Smooth muscle cell (in vitro differentiated cells): Measurements from ENCODE around the gene CCN2. TPM values are rescaled to one million over a fixed set of nuclear protein-coding genes. Genes with fewer than 3 reads are reported as not detected.
"Not testable (repeated sequence)": the region's sequence is repeated elsewhere in the genome, so short reads cannot be mapped to it uniquely, and the experiment has no call there.

Experiments used
- DNase-seq: peaks from one replicate; lab custom pipeline; 2025; ENCODE audit not compliant: unreplicated experiment; lab: John Stamatoyannopoulos, UW
- H2AFZ ChIP-seq: fragments of 200-600 bp; sonication (generic); 2 replicates; pipeline ENCODE4 v1.6.0; 2016; ENCODE audit warnings: antibody characterized with exemption, low read depth, mild to moderate bottlenecking
- H3F3A ChIP-seq: fragments of 200-600 bp; sonication (generic); 2 replicates; pipeline ENCODE4 v1.6.0; 2017; ENCODE audit warnings: antibody characterized with exemption, low read depth
- H3K27ac ChIP-seq: fragments of 200-600 bp; sonication (generic); 2 replicates; pipeline ENCODE4 v1.5.1; 2016; ENCODE audit warnings: low read depth, mild to moderate bottlenecking
- H3K27me3 ChIP-seq: fragments of 200-600 bp; sonication (generic); 2 replicates; pipeline ENCODE4 v1.6.1; 2016; ENCODE audit warnings: low read depth, mild to moderate bottlenecking
- H3K36me3 ChIP-seq: fragments of 200-600 bp; sonication (generic); 2 replicates; pipeline ENCODE4 v1.5.1; 2016; ENCODE audit warnings: low read depth
- H3K4me1 ChIP-seq: fragments of 200-600 bp; sonication (generic); 2 replicates; pipeline ENCODE4 v1.5.1; 2016; ENCODE audit warnings: low read depth
- H3K4me2 ChIP-seq: fragments of 200-600 bp; sonication (generic); 2 replicates; pipeline ENCODE4 v1.6.0; 2016; ENCODE audit warnings: mild to moderate bottlenecking
- H3K4me3 ChIP-seq: fragments of 200-600 bp; sonication (generic); 2 replicates; pipeline ENCODE4 v1.5.1; 2016; ENCODE audit warnings: mild to moderate bottlenecking
- H3K79me2 ChIP-seq: fragments of 200-600 bp; sonication (generic); 2 replicates; pipeline ENCODE4 v1.6.0; 2016; ENCODE audit warnings: low read depth, mild to moderate bottlenecking
- H3K9ac ChIP-seq: fragments of 200-600 bp; sonication (generic); 2 replicates; pipeline ENCODE4 v1.6.0; 2016; ENCODE audit warnings: low read depth
- H3K9me3 ChIP-seq: fragments of 200-600 bp; sonication (generic); replicated peaks from 2 replicates; pipeline ENCODE4 v1.5.1; 2016; ENCODE audit warnings: low read depth
- H4K20me1 ChIP-seq: fragments of 200-600 bp; sonication (generic); 2 replicates; pipeline ENCODE4 v1.6.0; 2016; ENCODE audit warnings: low read depth
- CTCF ChIP-seq: fragments of 200-600 bp; sonication (generic); IDR thresholded peaks from 2 replicates; pipeline ENCODE4 v1.5.1; 2017; ENCODE audit warnings: borderline replicate concordance, mild to moderate bottlenecking, antibody characterized with exemption; ENCODE audit not compliant: insufficient read depth, poor library complexity, severe bottlenecking
- WGBS: methylation state at CpG from one replicate; pipeline ENCODE4 v1.1.7; 2016; ENCODE audit warnings: low lambda C conversion rate; 5-methylcytosine and 5-hydroxymethylcytosine counted together
- polyA plus RNA-seq: library from polyadenylated mRNA; unstranded; fragments of >200 nt; fragmentation: Nextera tagmentation; extraction: Ambion mirVana; gene quantifications from 2 replicates; pipeline ENCODE4 v1.2.1, GENCODE V29; 2016
- total RNA-seq: library from RNA; depleted of rRNA; stranded (reverse); fragments of >200 nt; gene quantifications from 2 replicates; pipeline ENCODE4 v1.2.3, GENCODE V29; 2014

CCN2 gene
- total and polyA plus RNA-seq, 2 experiments from 2014 or later: 1,180 to 2,448 TPM

DNA sequence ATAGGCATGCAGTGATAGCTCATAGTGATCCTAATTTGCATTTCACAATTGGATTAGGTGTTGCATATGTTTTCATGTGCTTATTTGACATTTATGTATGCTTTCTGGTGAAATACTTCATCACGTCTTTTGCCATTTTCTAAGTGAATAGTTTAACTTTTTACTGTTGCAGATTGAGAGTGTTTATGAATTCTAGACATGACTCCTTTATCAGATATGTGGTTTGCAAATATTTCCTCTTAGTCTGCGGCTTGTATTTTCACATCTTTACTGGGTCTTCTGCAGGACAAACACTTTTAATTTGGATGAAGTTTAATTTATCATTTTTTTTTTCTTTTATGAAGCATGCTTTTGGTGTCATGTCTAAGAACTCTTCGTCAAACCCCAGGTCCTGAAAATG lies 39.2 kb downstream of the CCN2 start:
- Histone ChIP-seq H3K9me3 (no peaks in the 10 kb centered on the region), H3K4me2 (peak overlapping the region; percentile 45), H3K27me3 (peaks cover 14% of the 10 kb centered on the region), H3K9ac (no peak overlapping the region), H2AFZ (no peak overlapping the region), H3K27ac (no peak overlapping the region), H3K79me2 (no peaks in the 10 kb centered on the region), H3K36me3 (no peaks in the 10 kb centered on the region), H3K4me3 (no peak overlapping the region), H3K4me1 (no peaks in the 10 kb centered on the region), H4K20me1 (no peaks in the 10 kb centered on the region), H3F3A (no peaks in the 10 kb centered on the region)
- no peak for TF ChIP-seq CTCF
- DNase-seq: no peak
- 40% methylated on average over 3 of the region's 3 CpGs for whole genome bisulfite sequencing

GRCh38 chr6:131910956-131911355 lies 40.2 kb downstream of the CCN2 start:
- H2AFZ ChIP-seq: no peak overlapping the region
- H3K27me3 ChIP-seq: peaks cover 14% of the 10 kb centered on the region
- H4K20me1 ChIP-seq: no peaks in the 10 kb centered on the region
- no peak for DNase-seq
- no peaks in the 10 kb centered on the region for H3F3A ChIP-seq
- H3K36me3 ChIP-seq: no peaks in the 10 kb centered on the region
- no peaks in the 10 kb centered on the region for H3K9me3 ChIP-seq
- no peak overlapping the region for H3K27ac ChIP-seq
- 86% methylated on average over 4 of the region's 4 CpGs for WGBS
- no peak overlapping the region for H3K9ac ChIP-seq
- no peak overlapping the region for H3K4me3 ChIP-seq
- H3K4me2 ChIP-seq: no peak overlapping the region
- H3K4me1 ChIP-seq: no peaks in the 10 kb centered on the region
- no peaks in the 10 kb centered on the region for H3K79me2 ChIP-seq
- TF ChIP-seq CTCF: no peak

DNA sequence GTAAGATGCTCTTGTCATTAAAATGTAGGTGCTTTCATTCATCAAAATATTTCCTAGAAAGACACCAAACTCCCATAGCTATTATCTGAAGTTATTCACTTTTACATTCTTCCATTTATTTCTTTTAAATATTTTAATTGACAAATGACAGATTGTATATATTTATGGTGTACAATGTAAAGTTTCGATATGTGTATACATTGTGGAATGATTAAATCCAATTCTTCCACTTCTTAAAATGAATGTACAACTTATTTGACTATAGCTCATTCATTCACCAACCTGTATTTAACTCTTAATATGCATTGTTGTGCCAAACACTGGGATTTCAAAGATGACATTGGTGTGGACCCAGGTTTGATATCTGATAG lies 41.0 kb downstream of the CCN2 start:
- no peaks in the 10 kb centered on the region for H3K4me1 ChIP-seq
- H3K79me2 ChIP-seq: no peaks in the 10 kb centered on the region
- peak; percentile 2 for TF ChIP-seq CTCF
- no peaks in the 10 kb centered on the region for H3F3A ChIP-seq
- H2AFZ ChIP-seq: no peak overlapping the region
- H3K4me3 ChIP-seq: no peak overlapping the region
- no peak overlapping the region for H3K27ac ChIP-seq
- H4K20me1 ChIP-seq: no peaks in the 10 kb centered on the region
- no peaks in the 10 kb centered on the region for H3K9me3 ChIP-seq
- no peak for DNase-seq
- H3K36me3 ChIP-seq: no peaks in the 10 kb centered on the region
- H3K4me2 ChIP-seq: no peak overlapping the region
- peaks cover 14% of the 10 kb centered on the region for H3K27me3 ChIP-seq
- H3K9ac ChIP-seq: no peak overlapping the region
- WGBS: 97% methylated on average over 1 of the region's 1 CpG

DNA sequence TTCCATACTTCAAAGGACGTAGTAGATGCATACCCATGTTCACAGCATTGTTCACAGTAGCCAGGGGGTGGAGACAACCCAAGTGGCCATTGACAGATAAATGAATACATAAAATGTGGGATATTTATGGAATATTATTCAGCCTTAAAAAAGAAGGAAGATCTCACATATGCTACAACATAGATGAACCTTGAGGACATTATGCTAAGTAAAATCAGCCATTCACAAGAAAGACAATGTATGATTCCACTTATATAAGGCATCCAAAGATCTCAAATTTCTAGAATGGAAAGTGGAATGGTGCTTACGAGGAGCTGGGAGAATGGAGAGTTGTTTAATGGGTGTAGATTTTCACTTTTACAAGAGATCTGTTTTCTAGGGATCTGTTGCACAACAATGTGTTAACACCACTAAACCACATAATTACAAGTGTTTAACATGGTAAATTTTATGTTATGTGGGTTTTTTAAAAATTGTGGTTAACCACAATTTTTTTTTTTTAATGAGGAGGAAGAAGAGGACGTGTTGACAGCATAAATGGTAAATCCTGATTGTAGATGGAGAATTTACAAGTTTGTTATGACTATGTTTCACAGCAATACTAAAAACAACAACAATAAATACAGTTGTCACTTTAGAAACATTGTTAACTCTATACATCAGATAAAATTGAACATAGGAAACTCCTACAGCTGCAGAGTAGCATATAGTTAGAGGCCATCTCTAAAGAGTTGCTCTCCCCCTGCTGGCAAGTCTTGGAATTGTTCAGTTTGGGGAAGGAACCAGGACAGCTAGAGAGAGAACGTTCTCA lies 41.6 kb downstream of the CCN2 start:
- TF ChIP-seq CTCF: peak; percentile 86
- Histone ChIP-seq H3K4me2 (peak overlapping the region; percentile 5), H2AFZ (no peak overlapping the region), H4K20me1 (no peaks in the 10 kb centered on the region), H3K27ac (no peak overlapping the region), H3K27me3 (peaks cover 14% of the 10 kb centered on the region), H3F3A (no peaks in the 10 kb centered on the region), H3K9ac (no peak overlapping the region), H3K4me3 (no peak overlapping the region), H3K4me1 (no peaks in the 10 kb centered on the region), H3K79me2 (no peaks in the 10 kb centered on the region), H3K36me3 (no peaks in the 10 kb centered on the region), H3K9me3 (no peaks in the 10 kb centered on the region)
- WGBS: 37% methylated on average over 4 of the region's 4 CpGs
- peak; percentile 36 for DNase-seq

GRCh38 chr6:131908787-131909186 lies 42.4 kb downstream of the CCN2 start:
- 82% methylated on average over 3 of the region's 3 CpGs for WGBS
- H3F3A ChIP-seq, DNase-seq, H3K36me3 ChIP-seq, H3K4me3 ChIP-seq, H3K4me1 ChIP-seq, H2AFZ ChIP-seq, H3K9ac ChIP-seq, H3K4me2 ChIP-seq, H3K9me3 ChIP-seq, H4K20me1 ChIP-seq, H3K79me2 ChIP-seq, H3K27ac ChIP-seq: not testable (repeated sequence)
- H3K27me3 ChIP-seq: peaks cover 17% of the 10 kb centered on the region
